OCI-LY1 (cell line): ENCODE data around the gene LAG3.

Experiments
- CTCF ChIP-seq: fragments of 200-600 bp; sonication (generic), shearing (Covaris generic); IDR thresholded peaks from 2 replicates; pipeline ENCODE4 v1.5.1; 2017; ENCODE audit warnings: mild to moderate bottlenecking, antibody characterized with exemption, low read length, moderate library complexity, mixed read lengths
- EZH2 ChIP-seq: fragments of 200-600 bp; sonication (generic), shearing (Covaris generic); IDR thresholded peaks from 2 replicates; pipeline ENCODE4 v1.8.0; 2017; ENCODE audit warnings: borderline replicate concordance, mixed run types, mild to moderate bottlenecking, antibody characterized with exemption, low read length, moderate library complexity, mixed read lengths

- TF ChIP-seq CTCF (no peak), EZH2 (no peak)
These were observed 3.8 kb upstream of the LAG3 start for GRCh38 chr12:6768437-6768914.
